ENCODE results near the gene CD3D. TPM values are rescaled to one million over a fixed set of nuclear protein-coding genes. Genes with fewer than 3 reads are reported as not detected.

CD3D gene
- total and polyA plus RNA-seq, 2 of the 4 experiments (the other 2 are of a cell fraction): not detected

DNA sequence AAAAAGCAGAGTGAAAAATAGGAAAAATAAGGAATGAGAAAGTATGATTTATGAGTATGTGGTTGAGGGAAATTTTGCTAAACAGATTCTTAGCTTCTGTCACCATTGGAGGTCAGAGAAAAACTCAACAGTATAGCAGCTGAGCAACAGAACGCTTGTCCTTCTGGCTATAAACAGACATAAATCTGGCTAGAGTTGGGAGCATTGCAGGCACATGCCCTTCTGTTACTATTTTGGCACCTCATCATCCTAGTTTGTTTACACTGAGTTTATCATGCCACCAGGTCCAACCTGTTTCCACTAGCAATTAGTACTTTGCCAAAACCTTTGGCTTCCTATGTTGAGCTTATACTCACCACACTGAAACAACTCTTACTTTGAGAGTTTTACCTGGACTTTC lies 23.8 kb upstream of the CD3D start:
- no peak for TF ChIP-seq FOS (IDR thresholded peaks at IDR 0.05; ENCODE audit: low read depth, low read length)

More for the DNA sequence above, 23.8 kb upstream of the CD3D start:
- H2BK15ac ChIP-seq (ENCODE audit: low read depth, low read length): no peak overlapping the region
- H3K4me1 ChIP-seq (ENCODE audit: control insufficient read depth, insufficient read depth, low read length): no peaks in the 10 kb centered on the region
- no peaks in the 10 kb centered on the region for H3K27me3 ChIP-seq (ENCODE audit: control insufficient read depth, insufficient read depth, low read length)
- CTCF ChIA-PET: interaction anchor here (0.6 to 1.9 kb wide), 2 partner anchors 168 to 332 kb away, joined by 3 to 4 read pairs; no protein-coding TSS in a partner anchor
- no peak overlapping the region for H3K4me2 ChIP-seq (ENCODE audit: low read depth, low read length)
- H3K23ac ChIP-seq (ENCODE audit: low read depth, low read length): no peak overlapping the region
- no peak overlapping the region for H2AK5ac ChIP-seq (ENCODE audit: low read depth, low read length)
- dilution Hi-C loops (cut with HindIII; ENCODE audit: low sequenced_read_pairs, unreplicated experiment) (no loop called here), in situ Hi-C loops (cut with MboI; ENCODE audit: low sequenced_read_pairs) (loop anchor here (25.0 kb wide), 1 partner anchor 1004 kb away; no protein-coding TSS in a partner anchor), intact Hi-C loops (cut with micrococcal nuclease) (no loop called here)
- H3K56ac ChIP-seq (ENCODE audit: extremely low read depth, insufficient read depth, low read length): no peak overlapping the region
- no peak overlapping the region for H2BK120ac ChIP-seq (ENCODE audit: low read depth, low read length)
- no TSS peak for BruUV-seq (replicated peaks)
- H4K20me1 ChIP-seq (ENCODE audit: insufficient read depth, low read length): peaks cover 3% of the 10 kb centered on the region; the same call in 1 of the 2 replicates
- H4K5ac ChIP-seq (ENCODE audit: low read depth, low read length): no peak overlapping the region
- H3K79me1 ChIP-seq (ENCODE audit: low read depth in 1 of 2, low read length in 2 of 2): peaks cover 20 to 21% of the 10 kb centered on the region in 2 experiments; a peak in 3 of 4 replicates
- H3K18ac ChIP-seq (ENCODE audit: low read depth, low read length): no peak overlapping the region
- H2BK20ac ChIP-seq (ENCODE audit: low read depth, low read length): no peak overlapping the region
- H4K91ac ChIP-seq (ENCODE audit: insufficient read depth, low read depth, low read length): no peak overlapping the region
- POLR2A ChIA-PET (ENCODE audit: unreplicated experiment): interaction anchor here (0.5 kb wide), 1 partner anchor 736 kb away, joined by 3 read pairs; no protein-coding TSS in a partner anchor
- H3K9ac ChIP-seq (ENCODE audit: low read depth, low read length): no peak overlapping the region
- ATAC-seq (ENCODE audit: low read depth) (no peak), DNase-seq (no peak)
- no peak overlapping the region for H2BK5ac ChIP-seq (ENCODE audit: low read depth, low read length, poor library complexity, severe bottlenecking)
- H3K14ac ChIP-seq (replicated peaks; ENCODE audit: low read depth, low read length): no peak overlapping the region
- H3K4ac ChIP-seq (ENCODE audit: low read depth, low read length): no peak overlapping the region
- H2AK9ac ChIP-seq (replicated peaks; ENCODE audit: low read depth, low read length, poor library complexity): no peak overlapping the region
- H3K36me3 ChIP-seq (ENCODE audit: control insufficient read depth, insufficient read depth, low read length): peaks cover 23% of the 10 kb centered on the region
- H3K9me1 ChIP-seq (ENCODE audit: insufficient read depth, low read length): no peaks in the 10 kb centered on the region
- no peak overlapping the region for H2AFZ ChIP-seq (replicated peaks; ENCODE audit: low read length, poor library complexity)
- H3K9me3 ChIP-seq (ENCODE audit: control insufficient read depth, insufficient read depth, low read length): no peaks in the 10 kb centered on the region
- 60% methylated on average over 1 of the region's 1 CpG; no CpG with 5 or more reads in 1 of the 2 experiments for WGBS, 2 experiments (ENCODE audit: extremely low coverage in 2 of 2, insufficient read length in 1 of 2)
- H4K8ac ChIP-seq (ENCODE audit: low read depth in 2 of 2, low read length in 2 of 2): no peak overlapping the region
- H3K4me3 ChIP-seq (ENCODE audit: insufficient read depth, low read depth, low read length): no peak overlapping the region
- no peak overlapping the region for H3K27ac ChIP-seq (ENCODE audit: insufficient read depth, low read length)
